OCI-LY7 (cell line): ENCODE measurements around the gene GPSM1.

ENCODE experiments used
- EZH2phosphoT487 ChIP-seq: fragments of 200-600 bp; sonication (generic); IDR thresholded peaks from 2 replicates; pipeline ENCODE4 v1.6.1; 2018; ENCODE audit warnings: low read depth, borderline replicate concordance, mild to moderate bottlenecking, mixed run types, antibody characterized with exemption, low read length, moderate library complexity, mixed read lengths
- TF ChIP-seq, protein P1 (sequence below): fragments of 200-600 bp; sonication (generic); conservative IDR thresholded peaks from 2 replicates; pipeline ENCODE4 v1.5.1; 2014; ENCODE audit warnings: mild to moderate bottlenecking, antibody characterized with exemption, low read length, moderate library complexity, mixed read lengths

DNA sequence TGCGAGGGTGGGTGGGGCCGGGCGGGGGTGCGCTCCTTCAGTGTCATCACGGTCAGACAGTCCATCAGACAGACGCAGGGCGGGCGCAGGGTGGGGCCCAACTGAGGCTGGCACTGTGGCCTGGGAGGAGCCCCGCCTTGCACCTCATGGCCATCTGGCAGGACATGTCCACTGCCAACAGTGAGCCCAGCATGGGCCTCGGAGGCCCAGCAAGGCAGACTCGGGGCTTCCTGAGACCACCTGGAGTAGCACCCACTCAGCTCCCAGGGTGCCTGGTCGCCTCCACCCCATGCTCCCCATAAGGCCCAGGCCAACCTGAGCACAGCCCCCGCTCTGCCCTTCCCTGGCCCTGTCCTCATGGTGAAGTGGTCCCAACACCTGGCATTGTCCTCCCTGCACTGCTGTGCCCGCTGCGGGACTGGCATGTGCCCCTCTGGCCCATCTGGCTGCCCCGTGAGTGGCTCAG, 8.5 kb upstream of the GPSM1 start:
- TF ChIP-seq, protein P1, sequence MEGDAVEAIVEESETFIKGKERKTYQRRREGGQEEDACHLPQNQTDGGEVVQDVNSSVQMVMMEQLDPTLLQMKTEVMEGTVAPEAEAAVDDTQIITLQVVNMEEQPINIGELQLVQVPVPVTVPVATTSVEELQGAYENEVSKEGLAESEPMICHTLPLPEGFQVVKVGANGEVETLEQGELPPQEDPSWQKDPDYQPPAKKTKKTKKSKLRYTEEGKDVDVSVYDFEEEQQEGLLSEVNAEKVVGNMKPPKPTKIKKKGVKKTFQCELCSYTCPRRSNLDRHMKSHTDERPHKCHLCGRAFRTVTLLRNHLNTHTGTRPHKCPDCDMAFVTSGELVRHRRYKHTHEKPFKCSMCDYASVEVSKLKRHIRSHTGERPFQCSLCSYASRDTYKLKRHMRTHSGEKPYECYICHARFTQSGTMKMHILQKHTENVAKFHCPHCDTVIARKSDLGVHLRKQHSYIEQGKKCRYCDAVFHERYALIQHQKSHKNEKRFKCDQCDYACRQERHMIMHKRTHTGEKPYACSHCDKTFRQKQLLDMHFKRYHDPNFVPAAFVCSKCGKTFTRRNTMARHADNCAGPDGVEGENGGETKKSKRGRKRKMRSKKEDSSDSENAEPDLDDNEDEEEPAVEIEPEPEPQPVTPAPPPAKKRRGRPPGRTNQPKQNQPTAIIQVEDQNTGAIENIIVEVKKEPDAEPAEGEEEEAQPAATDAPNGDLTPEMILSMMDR = no peak
- no peak for TF ChIP-seq EZH2phosphoT487
